Common myeloid progenitor, CD34-positive (primary cell): Measurements from ENCODE around the gene POU6F2.

ENCODE experiments used
- CTCF ChIA-PET: fragments of 350-600 bp; sonication (Branson Sonifier 250); formaldehyde crosslinking; loops from one replicate; lab custom pipeline; 2021; ENCODE audit warnings: antibody characterized with exemption; lab: Charles Lee
- POLR2A ChIA-PET: fragments of 350-600 bp; sonication (Branson Sonifier 250); formaldehyde crosslinking; loops from one replicate; lab custom pipeline; 2021; ENCODE audit warnings: antibody characterized with exemption; lab: Charles Lee
- DNase-seq, 3 donors: peaks; one replicate each; pipeline versions ENCODE4 v3.0.0 to v3.0.0-alpha.2; 2013
- H3K27ac ChIP-seq, 2 experiments: 1 replicate in 1 of 2; 2 replicates in 1 of 2; pipeline ENCODE4 v1.7.0; 2013; ENCODE audit warnings: inconsistent platforms in 2 of 2, low read length in 2 of 2, mild to moderate bottlenecking in 2 of 2, low read depth in 1 of 2, moderate library complexity in 1 of 2; ENCODE audit not compliant: severe bottlenecking in 2 of 2, insufficient read depth in 1 of 2, poor library complexity in 1 of 2
- H3K27me3 ChIP-seq, 5 experiments: replicated peaks in 2 of 5; 1 replicate in 3 of 5; 2 replicates in 2 of 5; pipeline versions ENCODE4 v1.6.1 to v1.7.0; 2013; ENCODE audit warnings: low read length in 4 of 5, mild to moderate bottlenecking in 2 of 5, moderate library complexity in 2 of 5, inconsistent platforms in 1 of 5; ENCODE audit not compliant: insufficient read depth in 5 of 5, control insufficient read depth in 4 of 5
- H3K36me3 ChIP-seq, 4 experiments: 1 replicate in 2 of 4; 2 replicates in 2 of 4; pipeline versions ENCODE4 v1.6.1 to v1.7.0; 2013; ENCODE audit warnings: low read length in 3 of 4, control low read depth in 1 of 4, mild to moderate bottlenecking in 1 of 4; ENCODE audit not compliant: control insufficient read depth in 4 of 4, insufficient read depth in 4 of 4
- H3K4me1 ChIP-seq, 4 experiments: 1 replicate in 3 of 4; 2 replicates in 1 of 4; pipeline versions ENCODE4 v1.6.1 to v1.7.1; 2013; ENCODE audit warnings: low read length in 3 of 4, mild to moderate bottlenecking in 3 of 4, control low read depth in 1 of 4, inconsistent platforms in 1 of 4, moderate library complexity in 1 of 4; ENCODE audit not compliant: control insufficient read depth in 4 of 4, insufficient read depth in 4 of 4; ENCODE audit errors: control extremely low read depth in 1 of 4
- H3K4me3 ChIP-seq, 7 experiments: 1 replicate in 4 of 7; 2 replicates in 3 of 7; pipeline versions ENCODE4 v1.5.1 to v1.7.0; 2013; ENCODE audit warnings: mild to moderate bottlenecking in 7 of 7, low read length in 6 of 7, moderate library complexity in 6 of 7, inconsistent platforms in 2 of 7, low read depth in 2 of 7, control low read depth in 1 of 7; ENCODE audit not compliant: insufficient read depth in 4 of 7, control insufficient read depth in 1 of 7; ENCODE audit errors: extremely low read depth in 1 of 7
- H3K9me3 ChIP-seq, 5 experiments: 1 replicate in 4 of 5; 2 replicates in 1 of 5; pipeline versions ENCODE4 v1.6.1 to v1.7.1; 2013; ENCODE audit warnings: low read length in 4 of 5, mild to moderate bottlenecking in 2 of 5, inconsistent platforms in 1 of 5, low read depth in 1 of 5, moderate library complexity in 1 of 5; ENCODE audit not compliant: control insufficient read depth in 4 of 5, insufficient read depth in 2 of 5; ENCODE audit errors: control extremely low read depth in 1 of 5
- WGBS: methylation state at CpG from one replicate; pipeline ENCODE4 v1.1.5; 2013; ENCODE audit not compliant: insufficient coverage; 5-methylcytosine and 5-hydroxymethylcytosine counted together

POU6F2 gene

DNA sequence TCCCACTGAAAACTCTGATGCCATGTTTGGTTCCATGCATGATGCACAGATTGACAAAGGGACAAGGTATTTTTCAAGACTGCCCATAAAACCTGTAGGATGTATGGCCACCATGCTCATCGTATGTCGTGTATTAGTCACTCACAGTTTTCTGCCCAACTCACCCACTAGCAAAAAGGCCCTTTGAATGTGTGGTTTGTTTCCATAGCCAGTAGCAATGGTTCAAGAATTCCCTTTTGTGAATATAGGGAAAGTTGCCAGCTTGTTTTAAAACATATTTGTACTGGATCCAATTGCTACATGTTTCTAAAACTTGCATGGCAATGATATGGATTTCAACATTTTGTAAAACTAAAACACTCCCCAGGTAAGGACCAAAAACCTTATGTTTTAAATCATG is 307.5 kb downstream of the POU6F2 start:
- Histone ChIP-seq H3K27ac (no peak overlapping the region), H3K9me3 (no peaks in the 10 kb centered on the region), H3K4me3 (no peak overlapping the region), H3K4me1 (no peaks in the 10 kb centered on the region), H3K36me3 (no peaks in the 10 kb centered on the region), H3K27me3 (no peaks in the 10 kb centered on the region)
- no peak for DNase-seq
- POLR2A ChIA-PET, result no interaction called here
- CTCF ChIA-PET, result no interaction called here
- 50% methylated on average over 2 of the region's 2 CpGs for WGBS

DNA sequence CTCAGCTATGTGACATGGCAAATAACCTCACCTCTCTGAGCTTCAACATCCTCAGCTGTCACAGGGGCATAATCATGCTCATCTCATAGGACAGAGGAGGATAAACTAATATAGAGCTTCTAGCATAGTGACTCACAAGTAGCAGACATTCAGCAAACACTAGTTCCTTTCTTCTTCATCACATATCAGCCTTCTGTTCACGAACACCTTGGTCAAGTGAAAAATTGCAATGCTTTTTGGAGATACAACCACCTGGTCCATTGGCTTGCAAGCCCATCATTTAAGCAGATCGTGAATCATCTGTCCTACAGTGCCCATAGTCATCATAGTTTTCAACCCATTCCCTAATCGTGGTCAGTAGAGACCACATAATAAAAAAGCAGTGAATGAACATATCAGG is 310.6 kb downstream of the POU6F2 start:
- no peaks in the 10 kb centered on the region for H3K9me3 ChIP-seq
- ChIA-PET POLR2A (no interaction called here), CTCF (no interaction called here)
- no peaks in the 10 kb centered on the region for H3K36me3 ChIP-seq
- no peak for DNase-seq
- no peak overlapping the region for H3K4me3 ChIP-seq
- no peaks in the 10 kb centered on the region for H3K4me1 ChIP-seq
- no peak overlapping the region for H3K27ac ChIP-seq
- 100% methylated on average over 3 of the region's 3 CpGs for WGBS
- H3K27me3 ChIP-seq, result peaks cover 0 to under 1% (median 0%) of the 10 kb centered on the region in 5 experiments

DNA sequence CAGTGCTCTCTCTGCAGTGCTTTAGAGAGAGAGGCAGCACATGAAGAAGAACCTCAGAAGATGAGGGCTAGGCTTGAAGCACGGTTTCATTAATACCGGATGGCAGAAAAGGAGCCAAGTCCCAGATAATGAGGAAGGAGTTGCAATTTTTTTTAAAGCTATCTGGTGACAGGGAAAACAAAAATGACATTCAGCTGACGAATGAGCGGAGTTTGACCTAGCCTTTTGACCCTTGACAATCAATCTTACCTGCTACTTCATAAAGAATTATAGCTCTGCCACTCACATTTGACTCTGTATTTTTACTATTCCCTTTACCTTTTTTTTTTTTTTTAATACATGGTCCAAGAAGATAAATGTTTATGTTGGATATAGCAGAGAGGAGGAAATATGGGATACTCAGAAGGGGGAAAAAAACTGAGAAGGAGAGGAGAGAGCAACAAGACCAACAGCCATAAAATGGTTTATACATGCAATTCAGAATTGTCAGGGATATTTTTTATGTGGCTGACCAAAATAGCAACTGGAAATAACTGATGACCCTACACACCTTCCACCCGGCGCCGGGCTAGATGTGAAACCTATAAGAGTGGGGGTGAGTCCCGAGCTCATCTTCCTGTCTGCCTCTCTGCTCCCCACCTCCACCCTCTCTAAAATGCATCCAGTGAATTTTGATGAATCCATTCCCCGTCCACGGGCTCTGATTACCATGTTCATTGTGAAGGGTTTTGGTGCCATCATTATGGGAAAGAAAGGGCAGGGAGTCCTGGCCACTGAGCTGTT is 314.1 kb downstream of the POU6F2 start:
- H3K4me3 ChIP-seq, result no peak overlapping the region
- peaks cover 0 to 1% (median 0%) of the 10 kb centered on the region in 5 experiments for H3K27me3 ChIP-seq
- ChIA-PET CTCF (no interaction called here), POLR2A (no interaction called here)
- no peak overlapping the region for H3K27ac ChIP-seq
- no peaks in the 10 kb centered on the region for H3K4me1 ChIP-seq
- no peaks in the 10 kb centered on the region for H3K36me3 ChIP-seq
- no peaks in the 10 kb centered on the region for H3K9me3 ChIP-seq
- whole genome bisulfite sequencing, result 61% methylated on average over 3 of the region's 10 CpGs
- DNase-seq, result no peak

DNA sequence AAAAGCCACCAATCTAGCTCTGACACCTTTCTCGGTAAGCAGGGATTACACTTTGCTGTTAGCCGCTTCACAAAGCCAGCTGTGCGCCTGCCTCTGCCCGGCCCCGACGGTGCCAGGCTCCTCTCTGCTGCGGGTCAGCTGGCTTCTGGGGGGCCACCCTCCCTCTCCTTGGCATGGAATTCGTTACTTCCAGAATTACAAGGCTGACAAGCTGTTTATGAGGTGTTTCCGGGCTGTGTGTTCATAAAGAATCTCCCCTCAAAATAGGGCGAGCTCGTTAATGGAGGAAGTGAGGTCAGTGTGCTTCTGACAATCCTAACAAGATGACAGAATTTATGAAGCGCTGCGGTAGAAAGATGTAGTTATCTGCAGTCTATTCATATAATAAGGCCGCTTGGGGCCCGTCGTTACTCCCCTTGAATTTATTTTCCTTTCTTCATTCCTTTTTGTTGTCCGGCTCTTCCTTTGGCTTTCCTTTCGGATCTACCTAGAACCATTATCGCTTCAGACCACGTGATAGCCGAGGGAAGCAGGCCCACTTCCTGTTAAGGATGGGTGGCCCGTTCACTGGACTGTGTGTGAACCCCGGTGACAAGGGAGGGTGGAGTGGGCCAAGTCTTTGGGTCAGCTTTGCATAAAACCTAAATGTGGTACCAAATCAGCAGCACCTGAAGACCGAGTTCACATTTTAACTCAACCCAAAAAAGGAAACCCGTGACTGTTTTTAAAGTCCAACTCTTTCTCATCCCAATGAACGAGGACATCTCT is 315.5 kb downstream of the POU6F2 start:
- Histone ChIP-seq H3K27me3 (peaks cover 0 to 1% (median 0%) of the 10 kb centered on the region in 5 experiments), H3K27ac (no peak overlapping the region), H3K4me3 (no peak overlapping the region), H3K36me3 (no peaks in the 10 kb centered on the region), H3K4me1 (no peaks in the 10 kb centered on the region), H3K9me3 (no peaks in the 10 kb centered on the region)
- CTCF ChIA-PET, result no interaction called here
- peak in 1 of 3 donors; percentile 24 for DNase-seq
- POLR2A ChIA-PET, result no interaction called here
- WGBS, result 85% methylated on average over 26 of the region's 26 CpGs

DNA sequence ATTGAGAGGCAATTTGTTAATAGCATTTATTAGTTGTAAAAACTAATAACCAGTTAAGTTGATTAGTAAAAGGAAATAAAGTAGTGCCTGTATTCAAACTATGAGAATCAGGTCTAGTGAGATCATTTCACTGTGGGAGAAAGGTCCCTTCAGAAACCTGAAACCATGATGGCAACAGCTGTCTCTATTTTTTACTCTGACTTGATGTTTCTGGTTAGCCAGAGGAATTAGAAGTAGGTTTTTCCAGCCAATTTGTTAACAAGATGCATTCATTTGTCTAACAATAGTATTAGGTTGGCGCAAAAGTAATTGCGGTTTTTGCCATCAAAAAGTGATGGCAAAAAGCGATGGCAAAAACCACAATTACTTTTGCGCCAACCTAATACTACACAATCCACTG is 316.3 kb downstream of the POU6F2 start:
- H3K4me3 ChIP-seq, result no peak overlapping the region
- peaks cover 0 to 1% (median 0%) of the 10 kb centered on the region in 5 experiments for H3K27me3 ChIP-seq
- WGBS, result no CpG with 5 or more reads among the region's 4 CpGs
- no peak for DNase-seq
- no peaks in the 10 kb centered on the region for H3K36me3 ChIP-seq
- ChIA-PET CTCF (interaction anchor here (0.9 kb wide), 1 partner anchor 34 kb away, joined by 3 read pairs; no protein-coding TSS in a partner anchor), POLR2A (no interaction called here)
- no peak overlapping the region for H3K27ac ChIP-seq
- no peaks in the 10 kb centered on the region for H3K4me1 ChIP-seq
- H3K9me3 ChIP-seq, result no peaks in the 10 kb centered on the region

DNA sequence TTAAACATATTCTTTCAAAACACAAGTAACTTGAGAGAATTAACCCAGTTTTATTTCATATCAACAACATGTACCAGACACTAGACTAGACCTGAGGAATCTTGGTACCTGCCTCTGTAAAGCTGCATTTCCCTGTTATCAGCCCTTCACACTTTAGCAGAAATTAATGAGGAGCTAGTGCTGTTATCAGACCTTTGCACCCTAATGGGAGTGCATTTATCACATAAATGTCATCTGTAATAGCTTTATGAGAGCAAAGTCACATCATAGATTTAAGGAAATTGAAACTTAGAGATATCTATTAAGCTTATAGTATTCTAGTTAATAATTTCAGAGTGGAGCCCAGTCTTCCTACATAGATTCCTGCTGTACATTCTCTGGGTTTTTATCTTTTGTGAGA is 318.1 kb downstream of the POU6F2 start:
- Histone ChIP-seq H3K27me3 (peaks cover 0 to 2% (median 0%) of the 10 kb centered on the region in 5 experiments), H3K9me3 (no peaks in the 10 kb centered on the region), H3K27ac (no peak overlapping the region), H3K4me3 (no peak overlapping the region), H3K4me1 (no peaks in the 10 kb centered on the region), H3K36me3 (no peaks in the 10 kb centered on the region)
- CTCF ChIA-PET, result no interaction called here
- DNase-seq, result no peak
- POLR2A ChIA-PET, result no interaction called here

DNA sequence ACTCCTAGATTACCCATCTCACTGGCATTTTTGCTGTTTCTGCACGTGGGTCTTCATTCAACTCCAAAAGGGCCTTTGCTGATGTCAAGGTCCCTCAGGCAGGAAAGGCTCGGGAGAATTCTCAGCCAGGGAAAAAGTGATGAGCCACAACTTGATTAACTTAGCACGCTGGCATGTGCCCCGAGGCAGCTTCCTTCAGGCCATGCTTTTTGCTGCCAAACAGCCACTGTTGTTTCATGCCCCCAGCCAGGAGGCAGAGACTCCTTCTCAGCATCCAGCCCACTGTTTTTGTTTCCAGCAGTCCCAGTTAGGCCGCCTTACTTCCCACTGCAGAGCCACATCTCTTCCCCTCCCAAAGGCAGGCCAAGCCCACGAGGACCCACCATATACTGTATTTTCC is 322.0 kb downstream of the POU6F2 start:
- ChIA-PET POLR2A (no interaction called here), CTCF (no interaction called here)
- no peaks in the 10 kb centered on the region for H3K4me1 ChIP-seq
- no peaks in the 10 kb centered on the region for H3K9me3 ChIP-seq
- peaks cover 0 to 2% (median 0%) of the 10 kb centered on the region in 5 experiments for H3K27me3 ChIP-seq
- no peak overlapping the region for H3K27ac ChIP-seq
- no peak overlapping the region for H3K4me3 ChIP-seq
- WGBS, result 78% methylated on average over 6 of the region's 6 CpGs
- no peak for DNase-seq
- H3K36me3 ChIP-seq, result no peaks in the 10 kb centered on the region
